GM20000 (cell line): ENCODE data around the gene NAAA.

ENCODE experiments used
- DNase-seq: peaks from one replicate; pipeline ENCODE4 v3.0.0; 2012; ENCODE audit warnings: low spot score
- CTCF ChIP-seq: IDR thresholded peaks from 2 replicates; pipeline ENCODE4 v1.5.1; 2012; ENCODE audit warnings: mild to moderate bottlenecking, control low read depth; ENCODE audit errors: extremely low read depth, missing control alignments

NAAA gene

GRCh38 chr4:75878246-75878756, 62.5 kb downstream of the NAAA start:
- TF ChIP-seq CTCF: no peak
- DNase-seq: no peak

- DNase-seq: no peak
- TF ChIP-seq CTCF: no peak
These were observed 64.6 kb downstream of the NAAA start for GRCh38 chr4:75876218-75876617.

GRCh38 chr4:75869100-75869499, 71.7 kb downstream of the NAAA start:
- DNase-seq: no peak
- no peak for TF ChIP-seq CTCF

- DNase-seq: no peak
These were observed 73.7 kb downstream of the NAAA start for GRCh38 chr4:75867130-75867529.

More at GRCh38 chr4:75867130-75867529, 73.7 kb downstream of the NAAA start:
- TF ChIP-seq CTCF: no peak
